Fibroblast of skin of right quadriceps (primary cell): ENCODE measurements around the gene CDK14.

Experiments used
- DNase-seq: peaks from one replicate; pipeline ENCODE4 v3.0.0-alpha.2; 2013

The CDK14 gene

GRCh38 chr7:91242097-91242844, 646.1 kb downstream of the CDK14 start:
- peak; percentile 59 for DNase-seq

GRCh38 chr7:91243591-91244301, 647.6 kb downstream of the CDK14 start:
- DNase-seq, result peak; percentile 72

- DNase-seq, result no peak
These were observed 651.4 kb downstream of the CDK14 start for GRCh38 chr7:91247500-91247899.

- DNase-seq, result peak; percentile 52
These were observed 652.9 kb downstream of the CDK14 start for GRCh38 chr7:91248996-91249395.

- DNase-seq, result peak; percentile 69
These were observed 653.5 kb downstream of the CDK14 start for GRCh38 chr7:91249506-91250233.

GRCh38 chr7:91250706-91251105, 654.6 kb downstream of the CDK14 start:
- DNase-seq, result no peak

- DNase-seq, result peak; percentile 61
These were observed 655.8 kb downstream of the CDK14 start for GRCh38 chr7:91251877-91252276.
